OCI-LY7 (cell line): Measurements from ENCODE around the gene C15orf61. TPM values are rescaled to one million over a fixed set of nuclear protein-coding genes. Genes with fewer than 3 reads are reported as not detected.
A peak's percentile ranks its signal among the peaks of the same experiment; 100 is the strongest.

ENCODE experiments used
- Bru-seq: library from RNA; stranded (reverse); fragments of 400-500 nt; gene quantifications from one replicate; lab custom pipeline; 2021; lab: Mats Ljungman, UMichigan
- BruChase-seq, 2 experiments: library from RNA; stranded (reverse); fragments of 400-500 nt; gene quantifications; one replicate each; lab custom pipeline; 2021; lab: Mats Ljungman, UMichigan
- BruUV-seq: library from RNA; stranded (reverse); fragments of 400-500 nt; replicated peaks from 2 replicates; lab custom pipeline; 2021; lab: Mats Ljungman, UMichigan
- CTCF ChIA-PET: fragments of 300-600 bp; sonication (Branson Sonifier 250); formaldehyde crosslinking; loops from one replicate; lab custom pipeline; 2022; ENCODE audit warnings: antibody characterized with exemption; ENCODE audit not compliant: unreplicated experiment; lab: Charles Lee
- POLR2A ChIA-PET: fragments of 300-600 bp; sonication (Branson Sonifier 250); formaldehyde crosslinking; loops from one replicate; lab custom pipeline; 2022; ENCODE audit warnings: antibody characterized with exemption; lab: Charles Lee
- DNase-seq: peaks from one replicate; pipeline ENCODE4 v3.0.0-alpha.2; 2015; ENCODE audit warnings: low spot score
- H2AFZ ChIP-seq: fragments of 200-600 bp; sonication (generic), shearing (Covaris generic); 2 replicates; pipeline ENCODE4 v1.6.1; 2014; ENCODE audit warnings: mild to moderate bottlenecking, antibody characterized with exemption, low read length, moderate library complexity
- H3K27ac ChIP-seq: fragments of 200-600 bp; sonication (generic); 2 replicates; pipeline ENCODE4 v1.5.1; 2014; ENCODE audit warnings: mixed run types, low read depth, mild to moderate bottlenecking, moderate library complexity, low read length, inconsistent platforms; ENCODE audit not compliant: poor library complexity, severe bottlenecking
- H3K36me3 ChIP-seq: fragments of 200-600 bp; sonication (generic); 2 replicates; pipeline ENCODE4 v1.6.1; 2014; ENCODE audit warnings: mild to moderate bottlenecking, antibody characterized with exemption, low read length, moderate library complexity, mixed read lengths; ENCODE audit not compliant: insufficient read depth
- H3K4me1 ChIP-seq: fragments of 200-600 bp; sonication (generic); 2 replicates; pipeline ENCODE4 v1.5.1; 2014; ENCODE audit warnings: mild to moderate bottlenecking, low read length; ENCODE audit not compliant: insufficient read depth, poor library complexity, severe bottlenecking
- H3K4me2 ChIP-seq: fragments of 200-600 bp; sonication (generic); 2 replicates; pipeline ENCODE4 v1.6.1; 2014; ENCODE audit warnings: mild to moderate bottlenecking, low read length
- H3K4me3 ChIP-seq: fragments of 200-600 bp; sonication (generic); 2 replicates; pipeline ENCODE4 v1.5.1; 2014; ENCODE audit warnings: mild to moderate bottlenecking, low read depth, low read length; ENCODE audit not compliant: poor library complexity, severe bottlenecking
- H3K79me2 ChIP-seq: fragments of 200-600 bp; sonication (generic); 2 replicates; pipeline ENCODE4 v1.6.1; 2016; ENCODE audit warnings: low read depth, mild to moderate bottlenecking, low read length, moderate library complexity, mixed read lengths; ENCODE audit not compliant: insufficient read depth
- H3K9me2 ChIP-seq: fragments of 200-600 bp; sonication (generic); 2 replicates; pipeline ENCODE4 v1.6.1; 2016; ENCODE audit warnings: mild to moderate bottlenecking, low read length, mixed read lengths; ENCODE audit not compliant: insufficient read depth
- H3K9me3 ChIP-seq: fragments of 200-600 bp; sonication (generic); 2 replicates; pipeline ENCODE4 v1.6.1; 2014; ENCODE audit warnings: mild to moderate bottlenecking, mixed run types, low read length, mixed read lengths
- H4K20me1 ChIP-seq: fragments of 200-600 bp; sonication (generic); 2 replicates; pipeline ENCODE4 v1.6.1; 2014; ENCODE audit warnings: mild to moderate bottlenecking, antibody characterized with exemption, low read length, moderate library complexity, mixed read lengths; ENCODE audit not compliant: insufficient read depth
- CTCF ChIP-seq: fragments of 200-600 bp; sonication (generic); conservative IDR thresholded peaks from 2 replicates; pipeline ENCODE4 v1.5.1; 2014; ENCODE audit warnings: mild to moderate bottlenecking, antibody characterized with exemption, low read length, moderate library complexity, mixed read lengths
- EZH2phosphoT487 ChIP-seq: fragments of 200-600 bp; sonication (generic); IDR thresholded peaks from 2 replicates; pipeline ENCODE4 v1.6.1; 2018; ENCODE audit warnings: low read depth, borderline replicate concordance, mild to moderate bottlenecking, mixed run types, antibody characterized with exemption, low read length, moderate library complexity, mixed read lengths
- intact Hi-C: fragments of 100-400 bp; cut with micrococcal nuclease; formaldehyde crosslinking; loops from one replicate; pipeline ENCODE4 v1.10.0; 2022; ENCODE audit not compliant: unreplicated experiment
- long read RNA-seq: library from polyadenylated mRNA; stranded (forward); transcript quantifications from one replicate; pipeline ENCODE4 v2.0.0, GENCODE V29; 2022
- total RNA-seq, 2 experiments: library from RNA; depleted of rRNA in 1 of 2; stranded (reverse); fragments of >200 nt in 1 of 2; shearing (Covaris generic) in 1 of 2; gene quantifications; 2 replicates each; pipeline ENCODE4 v1.2.3, GENCODE V29; 2014 to 2022

C15orf61 gene
- total RNA-seq (2014; rRNA removed; shearing (Covaris generic)): 13.3 and 18.3 TPM in 2 replicates
- 9.3 and 12.2 TPM in 2 replicates for total RNA-seq (2022)
- Bru-seq, nascent RNA: percentile 83 among the genes with signal in this experiment
- percentile 43 among the genes with signal in this experiment for BruChase-seq, experiment 1, labeled RNA remaining after a 6-hour chase
- BruChase-seq, experiment 2, labeled RNA remaining after a 2-hour chase: percentile 54 among the genes with signal in this experiment
- long read RNA-seq, full-length matches to known transcripts: 38 of 39 reads
- long read RNA-seq, partial matches to known transcripts: 0 of 39 reads
- long read RNA-seq, other reads (novel, unspliced or antisense): 1 of 39 reads

- H3K27ac ChIP-seq: peak within 1 kb of the TSS; percentile 65
- no peak for TF ChIP-seq EZH2phosphoT487
- TF ChIP-seq CTCF: 0 out of 2 replicates have a peak, but pooled peaks have one; percentile 47
- peak within 1 kb of the TSS; percentile 92 for H2AFZ ChIP-seq
- CTCF ChIA-PET: no interaction called here
- peaks cover 25% of the 10 kb centered on the region for H3K4me1 ChIP-seq
- peaks cover 6% of the 10 kb centered on the region; the same call in 1 of the 2 replicates for H3K36me3 ChIP-seq
- no peaks in the 10 kb centered on the region for H3K9me2 ChIP-seq
- POLR2A ChIA-PET: interaction anchor here (0.5 to 1.3 kb wide), 8 partner anchors 9 to 818 kb away, joined by 3 to 4 read pairs (median 3); partner anchors contain the start of gene MAP2K5
- DNase-seq: peak; percentile 92
- peak within 1 kb of the TSS; percentile 83 for H3K4me3 ChIP-seq
- peaks cover 16% of the 10 kb centered on the region; the same call in 1 of the 2 replicates for H4K20me1 ChIP-seq
- peak within 1 kb of the TSS; percentile 75 for H3K4me2 ChIP-seq
- H3K79me2 ChIP-seq: peaks cover 39% of the 10 kb centered on the region
- BruUV-seq: no TSS peak
- H3K9me3 ChIP-seq: no peaks in the 10 kb centered on the region
- intact Hi-C loops: loop anchor here (1.0 to 10.0 kb wide), 4 partner anchors 18 to 1016 kb away; partner anchors contain the start of genes RPL4 and ZWILCH
Observed at GRCh38 chr15:67521029-67521782, at the start of gene C15orf61. TSS of gene C15orf61 (plus strand) at chr15:67521131. CDS start at chr15:67521249, 118 bp downstream.

DNA sequence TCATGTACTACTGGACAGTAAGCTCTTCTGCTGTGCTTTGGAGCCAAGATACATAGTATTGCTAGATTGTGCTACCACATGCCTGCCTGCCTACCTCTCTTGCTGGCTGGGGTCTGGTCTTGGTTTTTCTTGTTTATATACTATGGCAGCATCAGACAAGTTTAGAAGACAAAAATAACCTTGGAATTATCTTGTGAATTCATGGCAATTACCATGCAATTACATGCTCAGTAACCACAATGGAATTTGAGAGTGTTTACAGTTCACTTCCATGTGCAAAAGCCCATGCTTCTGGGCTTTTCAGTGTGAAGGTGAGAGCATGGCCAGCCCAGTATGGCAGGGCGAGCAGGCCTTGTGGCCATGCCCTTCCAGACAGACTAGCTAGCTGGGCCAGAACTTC, 48.0 kb upstream of the C15orf61 start:
- Histone ChIP-seq H3K9me3 (no peaks in the 10 kb centered on the region), H3K27ac (no peak overlapping the region), H3K4me3 (no peak overlapping the region), H3K79me2 (no peaks in the 10 kb centered on the region), H2AFZ (no peak overlapping the region), H3K9me2 (no peaks in the 10 kb centered on the region), H4K20me1 (no peaks in the 10 kb centered on the region), H3K4me1 (no peaks in the 10 kb centered on the region), H3K36me3 (no peaks in the 10 kb centered on the region), H3K4me2 (no peak overlapping the region)
- DNase-seq: no peak
- no TSS peak for BruUV-seq
- CTCF ChIA-PET: no interaction called here
- POLR2A ChIA-PET: no interaction called here
- TF ChIP-seq EZH2phosphoT487: no peak
- TF ChIP-seq CTCF: no peak
- intact Hi-C loops: no loop called here
